ENCODE measurements around the gene EXOSC10.

Gene EXOSC10

GRCh38 chr1:11099310-11100148 lies at the start of gene EXOSC10:
EXOSC10 (minus strand) TSS chr1:11099869; CDS start chr1:11099831, 38 bp downstream.
- DNase-seq: peak; percentile 18

GRCh38 chr1:11147197-11147770 lies 47.6 kb upstream of the EXOSC10 start:
- no peak for DNase-seq

GRCh38 chr1:11145741-11146140 lies 46.1 kb upstream of the EXOSC10 start:
- no peak for DNase-seq

GRCh38 chr1:11144570-11145256 lies 45.0 kb upstream of the EXOSC10 start:
- no peak for DNase-seq

GRCh38 chr1:11143907-11144306 lies 44.2 kb upstream of the EXOSC10 start:
- DNase-seq: no peak

GRCh38 chr1:11143401-11143800 lies 43.7 kb upstream of the EXOSC10 start:
- no peak for DNase-seq

DNA sequence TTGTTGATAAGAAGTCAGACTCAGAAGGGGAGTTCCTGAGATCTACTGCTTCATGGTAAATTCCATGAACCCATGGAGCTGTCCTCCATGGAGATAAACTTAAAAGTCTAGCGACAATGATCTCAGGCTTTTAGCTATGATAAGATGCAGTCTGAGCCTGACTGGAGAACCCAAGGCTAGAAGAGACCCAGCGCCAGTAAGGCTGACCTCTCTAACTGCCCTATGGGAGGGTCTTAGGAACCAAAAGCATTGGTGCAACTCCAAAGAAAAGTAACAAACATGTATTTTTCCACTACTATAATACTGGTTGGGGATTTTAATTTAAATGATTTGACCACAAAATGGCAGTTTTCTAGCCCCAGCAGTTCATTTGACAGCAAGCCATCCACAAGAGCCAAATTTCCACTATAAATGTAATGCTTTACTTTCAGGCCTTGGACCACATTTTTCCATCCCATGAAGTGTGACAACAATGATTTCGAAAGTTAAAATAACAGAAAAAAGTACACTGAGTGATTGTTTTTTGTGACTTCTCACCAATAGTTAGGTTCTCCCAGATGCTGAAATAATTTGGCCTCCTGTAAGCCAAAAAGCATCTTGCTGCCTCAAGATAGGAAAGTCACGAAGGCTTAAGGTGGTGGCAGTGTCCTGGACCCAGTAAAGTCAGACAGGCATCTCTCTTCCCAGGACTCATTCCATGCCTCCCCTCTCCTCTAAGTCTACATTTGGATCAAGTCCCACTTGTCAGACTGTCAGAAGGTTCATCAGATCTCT lies 43.1 kb upstream of the EXOSC10 start:
- no peak for DNase-seq

GRCh38 chr1:11138952-11139351 lies 39.3 kb upstream of the EXOSC10 start:
- no peak for DNase-seq

DNA sequence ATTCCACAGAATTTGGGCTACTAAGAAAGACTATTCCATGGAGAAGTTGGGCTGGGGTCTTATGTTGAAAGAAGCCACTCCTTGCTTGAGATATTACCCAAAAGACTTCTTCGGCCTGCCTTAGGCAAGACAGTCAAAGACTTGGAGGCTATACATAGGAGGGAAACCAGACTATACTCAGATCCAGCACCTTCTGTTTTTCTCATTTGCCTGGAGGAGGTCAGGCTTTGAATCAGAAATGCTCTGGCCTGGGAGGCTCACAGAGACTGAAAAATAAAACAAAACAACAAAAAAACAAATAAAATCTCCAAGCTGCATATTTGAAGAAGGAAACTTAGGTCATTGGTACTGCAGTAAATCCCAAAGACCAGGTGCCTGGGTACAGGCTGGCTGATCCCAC lies 38.4 kb upstream of the EXOSC10 start:
- no peak for DNase-seq

GRCh38 chr1:11134898-11135266 lies 35.2 kb upstream of the EXOSC10 start:
- no peak for DNase-seq

DNA sequence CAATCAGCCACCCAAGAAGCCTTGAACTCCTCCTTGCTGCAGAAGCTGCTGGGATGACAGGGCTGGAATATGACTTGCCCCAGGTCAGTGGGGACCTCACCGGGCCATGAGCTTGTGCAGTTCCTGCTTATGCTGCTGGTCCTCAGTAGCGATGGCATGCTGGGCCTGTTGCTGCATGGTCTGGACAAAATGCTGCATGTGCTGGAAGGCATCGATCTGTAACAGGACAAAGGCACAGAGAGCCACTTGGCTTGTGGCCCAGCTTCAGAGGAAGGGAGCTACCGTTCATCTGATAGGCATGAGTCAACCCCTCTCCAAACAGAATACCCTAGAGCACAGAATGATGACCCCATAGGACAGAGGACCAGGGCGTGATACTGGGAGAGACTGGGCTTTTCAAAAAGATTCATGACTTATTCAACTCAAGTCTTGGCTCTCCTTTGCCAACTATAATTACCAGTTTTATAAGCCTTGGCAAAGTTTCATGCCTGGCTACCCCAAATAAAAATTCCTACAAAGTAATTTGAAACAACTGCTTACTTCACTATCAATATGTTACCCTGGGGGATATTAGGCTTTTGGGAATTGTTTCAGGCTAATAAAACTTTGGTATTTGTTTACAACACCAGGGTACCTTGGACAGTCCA lies 34.7 kb upstream of the EXOSC10 start:
- DNase-seq: no peak

- no peak for DNase-seq
Measured at GRCh38 chr1:11132563-11133293, 33.1 kb upstream of the EXOSC10 start.

GRCh38 chr1:11131816-11132215 lies 32.1 kb upstream of the EXOSC10 start:
- DNase-seq: no peak

GRCh38 chr1:11130406-11130805 lies 30.7 kb upstream of the EXOSC10 start:
- no peak for DNase-seq

DNA sequence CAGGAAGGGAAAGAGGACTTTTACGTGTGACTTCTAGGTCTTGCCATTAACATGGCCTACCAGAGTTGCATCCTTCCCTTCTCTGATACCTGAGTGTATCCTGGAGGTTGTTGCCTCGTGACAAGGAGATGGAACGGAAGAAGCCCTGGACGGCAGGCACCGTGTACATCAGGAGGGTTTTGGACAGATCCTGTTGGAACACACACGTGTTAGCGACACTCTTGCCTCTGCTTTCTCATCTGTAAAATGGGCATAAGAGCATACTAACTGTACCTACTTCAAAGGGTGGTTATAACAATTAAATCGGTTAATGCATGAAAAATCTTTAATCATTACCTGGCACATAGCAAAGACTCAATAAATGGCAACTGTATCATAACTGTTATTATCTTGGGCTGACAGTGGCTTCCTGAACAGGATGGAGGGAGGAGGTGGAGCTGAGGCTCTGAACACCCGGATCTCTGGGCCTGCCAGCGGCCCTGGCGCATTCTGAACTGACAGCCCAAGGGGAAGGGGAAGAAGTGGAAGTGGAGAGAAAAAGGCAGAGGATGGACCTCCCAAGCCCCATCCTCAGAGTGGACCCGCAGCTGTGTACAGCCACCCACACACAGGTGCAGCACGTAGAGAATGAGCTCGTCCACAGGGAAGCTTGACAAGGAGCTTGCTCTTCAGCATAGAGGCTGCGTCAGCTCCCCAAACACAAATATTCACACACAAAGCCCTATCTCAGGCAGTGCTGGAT lies 30.2 kb upstream of the EXOSC10 start:
- DNase-seq: no peak

DNA sequence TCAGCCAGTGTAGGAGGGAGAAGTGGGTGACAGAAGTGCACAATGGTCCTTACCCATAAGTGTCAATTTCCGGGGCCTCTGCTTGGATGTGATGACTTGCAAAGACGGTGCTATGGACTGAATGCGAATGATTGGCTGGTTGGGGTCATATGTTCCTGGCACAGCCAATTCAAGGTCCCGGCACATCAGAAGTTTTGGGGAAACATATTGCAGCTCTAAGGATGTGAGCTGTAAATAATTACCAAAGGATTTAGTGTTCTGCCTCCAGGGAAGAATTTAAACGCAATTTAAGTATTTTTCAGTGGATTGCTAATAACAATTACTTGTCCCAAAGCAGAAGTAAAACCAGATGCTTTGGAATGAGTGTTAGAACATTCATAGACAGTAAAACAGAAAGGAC lies 26.9 kb upstream of the EXOSC10 start:
- no peak for DNase-seq

- DNase-seq: no peak
Measured at GRCh38 chr1:11125931-11126330, 26.3 kb upstream of the EXOSC10 start.

DNA sequence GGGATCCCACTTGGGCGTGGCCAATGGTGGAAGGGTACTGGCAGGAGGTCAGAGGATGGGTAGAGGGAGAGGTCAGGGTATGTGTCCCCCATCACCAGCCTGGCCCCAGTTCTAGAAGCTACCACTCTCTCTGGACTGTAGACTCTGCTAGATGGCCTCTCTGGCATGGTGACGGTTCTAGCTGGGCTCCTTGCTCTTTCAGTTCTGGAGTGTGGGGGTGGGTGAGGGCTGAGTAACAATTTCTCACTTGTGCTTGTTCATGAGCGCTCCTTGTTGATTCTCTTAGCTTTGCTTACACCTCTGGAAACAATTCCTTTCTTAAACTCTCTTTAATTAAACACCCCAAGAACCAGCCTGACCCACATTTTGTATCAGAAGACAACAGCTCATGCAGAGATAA lies 25.3 kb upstream of the EXOSC10 start:
- DNase-seq: no peak

DNA sequence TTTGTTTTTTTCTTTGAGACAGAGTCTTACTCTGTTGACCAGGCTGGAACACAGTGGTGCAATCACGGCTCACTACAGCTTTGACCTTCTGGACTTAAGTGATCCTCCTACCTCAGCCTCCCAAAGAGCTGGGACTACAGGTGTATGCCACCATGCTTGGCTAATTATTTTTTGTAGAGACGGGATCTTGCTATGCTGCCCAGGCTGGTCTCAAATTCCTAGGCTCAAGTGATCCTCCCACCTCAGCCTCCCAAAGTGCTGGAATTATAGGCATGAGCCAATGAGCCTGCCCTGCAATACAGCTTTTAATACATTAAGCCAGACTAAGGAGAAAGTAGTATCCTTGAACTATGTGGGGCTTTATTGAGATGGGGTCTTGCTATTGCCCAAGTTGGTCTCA lies 16.6 kb upstream of the EXOSC10 start:
- DNase-seq: no peak

DNA sequence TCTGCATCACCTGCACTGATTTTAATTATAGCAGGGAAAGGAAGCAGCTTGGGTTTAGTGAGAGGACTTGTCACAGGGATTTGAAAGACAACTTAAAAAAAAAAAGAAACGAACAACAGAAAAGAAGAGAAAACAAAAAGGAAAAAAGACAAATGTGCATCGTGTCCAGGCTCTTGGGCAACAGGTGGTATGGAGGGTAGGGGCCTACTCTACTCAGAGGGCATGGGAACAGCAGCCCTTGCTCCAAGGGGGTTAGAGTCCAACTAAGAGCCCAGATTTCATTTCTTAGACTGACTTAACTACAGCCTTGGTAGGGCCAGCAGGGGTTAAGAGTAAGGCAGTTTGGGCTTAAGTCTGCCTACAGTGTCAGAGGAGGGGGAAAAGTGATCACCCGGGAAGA lies 15.3 kb upstream of the EXOSC10 start:
- no peak for DNase-seq

DNA sequence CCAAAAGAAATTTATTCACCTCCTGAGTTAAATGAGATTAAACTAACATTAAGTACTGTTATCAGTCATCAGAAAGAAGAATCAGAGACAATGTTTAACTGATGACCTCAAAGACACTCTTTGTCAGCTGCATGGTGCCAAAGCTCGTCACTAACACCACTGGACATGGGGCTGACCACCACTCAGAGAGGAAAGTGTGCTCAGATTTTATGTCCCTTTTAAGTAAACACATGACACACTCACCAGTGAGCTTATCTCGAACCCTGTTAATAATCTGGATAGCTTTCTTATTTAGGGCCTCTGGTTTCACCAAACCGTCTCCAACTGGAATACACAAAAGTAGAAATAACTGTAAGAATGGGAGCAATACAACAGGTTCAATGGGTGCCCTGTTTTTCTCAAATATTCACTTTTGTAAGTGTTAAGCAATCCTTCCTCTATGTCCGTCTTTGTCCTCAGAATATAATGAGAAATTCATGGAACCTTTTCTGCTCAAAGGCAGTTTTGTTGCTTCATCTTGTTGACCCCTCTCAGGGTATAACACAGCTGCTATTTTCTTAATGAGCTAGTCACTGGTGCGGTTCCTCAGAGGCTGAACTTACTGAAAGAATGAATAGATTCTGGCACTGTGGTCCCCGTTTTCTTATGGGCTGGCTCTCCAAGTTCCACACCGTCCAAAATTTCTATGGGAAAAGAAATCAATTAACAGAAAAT lies 9.5 kb upstream of the EXOSC10 start:
- DNase-seq: no peak

Measured in NCI-H1436 treated with DMSO at 0.1 percent for 48 hours (cell line).